HCT116 (cell line): ENCODE measurements around the gene CNTN4.

Source experiments
- CTCF ChIP-seq, 3 experiments: fragments of 200-600 bp in 1 of 3; sonication (generic) in 1 of 3; IDR thresholded peaks in 2 of 3; conservative IDR thresholded peaks in 1 of 3; 2 replicates each; pipeline ENCODE4 v1.5.1; 2012 to 2017; ENCODE audit warnings: low read depth in 2 of 3, low read length in 2 of 3, antibody characterized with exemption in 1 of 3, borderline replicate concordance in 1 of 3, control low read depth in 1 of 3, mild to moderate bottlenecking in 1 of 3, mixed read lengths in 1 of 3, mixed run types in 1 of 3, moderate library complexity in 1 of 3; ENCODE audit not compliant: insufficient read depth in 1 of 3
- EGR1 ChIP-seq: IDR thresholded peaks from 2 replicates; pipeline ENCODE4 v1.6.1; 2012; ENCODE audit warnings: low read depth
- EZH2 ChIP-seq: fragments of 200-600 bp; sonication (generic); IDR thresholded peaks from 2 replicates; pipeline ENCODE4 v1.6.1; 2017; ENCODE audit warnings: antibody characterized with exemption, mixed run types
- EZH2phosphoT487 ChIP-seq: fragments of 200-600 bp; IDR thresholded peaks from 2 replicates; pipeline ENCODE4 v1.6.1; 2018; ENCODE audit warnings: antibody characterized with exemption, borderline replicate concordance
- MAX ChIP-seq: IDR thresholded peaks from 2 replicates; pipeline ENCODE4 v1.6.1; 2012
- POLR2A ChIP-seq: IDR thresholded peaks from 2 replicates; pipeline ENCODE4 v1.7.0; 2011; ENCODE audit warnings: borderline replicate concordance; ENCODE audit not compliant: insufficient read depth, insufficient read length; ENCODE audit errors: extremely low read depth
- POLR2AphosphoS5 ChIP-seq: IDR thresholded peaks from 2 replicates; pipeline ENCODE4 v1.6.1; 2011; ENCODE audit warnings: mild to moderate bottlenecking, low read depth, low read length, moderate library complexity
- RAD21 ChIP-seq: IDR thresholded peaks from 2 replicates; pipeline ENCODE4 v1.6.1; 2012; ENCODE audit warnings: low read depth, mild to moderate bottlenecking
- REST ChIP-seq: IDR thresholded peaks from 2 replicates; pipeline ENCODE4 v1.6.1; 2012; ENCODE audit warnings: low read depth
- SIN3A ChIP-seq: IDR thresholded peaks from 2 replicates; pipeline ENCODE4 v1.6.1; 2012; ENCODE audit warnings: low read depth

GRCh38 chr3:2061360-2061759 is 37.3 kb upstream of the CNTN4 start:
- TF ChIP-seq EZH2 (no peak), SIN3A (no peak), CTCF (IDR thresholded peaks at IDR 0.05 in 2 of 3, conservative IDR thresholded peaks at IDR 0.05 in 1 of 3; ENCODE audit: borderline replicate concordance in 1 of 3, insufficient read depth in 1 of 3, low read depth in 2 of 3, low read length in 2 of 3) (no peak), RAD21 (no peak), MAX (no peak), EGR1 (no peak), EZH2phosphoT487 (no peak), REST (no peak), POLR2A (no peak), POLR2AphosphoS5 (no peak)
